HG02852 (cell line): ENCODE data around the gene SEMA6B.

Source experiments
- ATAC-seq: cut with Tn5 transposase; IDR thresholded peaks from one replicate; pipeline ENCODE4 v1.9.1; 2021; ENCODE audit warnings: mild to moderate bottlenecking, moderate library complexity; ENCODE audit not compliant: unreplicated experiment

SEMA6B gene

GRCh38 chr19:4497770-4498389, 61.6 kb downstream of the SEMA6B start:
- ATAC-seq, result no peak

DNA sequence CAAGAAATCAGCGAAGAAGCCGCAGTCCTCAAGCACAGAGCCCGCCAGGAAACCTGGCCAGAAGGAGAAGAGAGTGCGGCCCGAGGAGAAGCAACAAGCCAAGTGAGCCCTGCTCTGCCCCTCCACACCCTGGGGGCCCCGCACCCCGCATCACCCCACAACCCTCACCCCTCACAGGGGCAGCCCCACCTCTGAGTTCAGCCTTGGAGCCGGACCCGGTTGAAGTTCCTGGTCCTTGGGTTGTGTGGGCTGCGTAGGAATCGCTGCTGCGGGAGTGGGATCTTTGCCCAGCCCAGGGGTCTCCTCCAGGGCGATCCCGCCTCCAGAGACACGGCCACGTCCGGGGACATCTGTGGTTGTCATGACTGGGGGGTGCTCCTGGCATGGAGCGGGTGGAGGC, 63.2 kb downstream of the SEMA6B start:
- no peak for ATAC-seq

GRCh38 chr19:4495471-4495870, 64.0 kb downstream of the SEMA6B start:
- ATAC-seq, result no peak

DNA sequence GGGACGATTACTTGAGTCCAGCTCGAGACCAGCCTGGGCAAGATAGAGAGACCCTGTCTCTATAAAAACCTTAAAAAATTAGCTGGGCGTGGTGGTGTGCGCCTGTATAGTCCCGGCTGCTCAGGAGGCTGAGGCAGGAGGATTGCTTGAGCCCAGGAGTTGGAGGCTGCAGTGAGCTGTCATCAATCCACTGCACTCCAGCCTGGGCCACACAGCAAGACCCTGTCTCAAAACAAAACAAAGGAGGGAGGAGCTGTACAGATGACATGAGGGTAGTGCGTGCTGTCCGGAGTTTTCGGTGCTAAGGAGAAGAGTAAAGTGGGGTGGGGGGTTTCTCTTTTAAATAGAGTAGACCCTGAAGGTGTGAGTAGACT, 64.8 kb downstream of the SEMA6B start:
- ATAC-seq, result no peak

DNA sequence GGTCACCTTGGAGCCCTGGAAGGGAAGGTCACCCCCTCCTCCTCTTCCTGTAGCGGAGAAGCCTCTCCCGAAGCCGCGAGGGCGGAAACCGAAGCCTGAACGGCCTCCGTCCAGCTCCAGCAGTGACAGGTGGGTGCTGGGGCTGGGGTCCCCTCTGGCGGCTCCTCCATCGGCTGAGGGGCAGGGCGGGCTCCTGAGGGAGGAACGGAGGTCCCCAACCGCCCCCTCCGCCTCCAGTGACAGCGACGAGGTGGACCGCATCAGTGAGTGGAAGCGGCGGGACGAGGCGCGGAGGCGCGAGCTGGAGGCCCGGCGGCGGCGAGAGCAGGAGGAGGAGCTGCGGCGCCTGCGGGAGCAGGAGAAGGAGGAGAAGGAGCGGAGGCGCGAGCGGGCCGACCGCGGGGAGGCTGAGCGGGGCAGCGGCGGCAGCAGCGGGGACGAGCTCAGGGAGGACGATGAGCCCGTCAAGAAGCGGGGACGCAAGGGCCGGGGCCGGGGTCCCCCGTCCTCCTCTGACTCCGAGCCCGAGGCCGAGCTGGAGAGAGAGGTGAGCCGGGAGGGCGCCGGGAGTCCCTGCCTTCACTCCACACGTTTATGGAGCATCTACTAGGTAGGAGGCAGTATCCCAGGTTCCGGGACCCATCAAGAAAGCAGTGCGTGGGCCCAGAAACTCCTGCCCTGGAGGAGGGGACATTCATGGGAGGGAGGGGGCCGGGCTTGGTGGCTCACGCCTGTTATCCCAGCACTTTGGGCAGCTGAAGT, 65.4 kb downstream of the SEMA6B start:
- ATAC-seq, result no peak

DNA sequence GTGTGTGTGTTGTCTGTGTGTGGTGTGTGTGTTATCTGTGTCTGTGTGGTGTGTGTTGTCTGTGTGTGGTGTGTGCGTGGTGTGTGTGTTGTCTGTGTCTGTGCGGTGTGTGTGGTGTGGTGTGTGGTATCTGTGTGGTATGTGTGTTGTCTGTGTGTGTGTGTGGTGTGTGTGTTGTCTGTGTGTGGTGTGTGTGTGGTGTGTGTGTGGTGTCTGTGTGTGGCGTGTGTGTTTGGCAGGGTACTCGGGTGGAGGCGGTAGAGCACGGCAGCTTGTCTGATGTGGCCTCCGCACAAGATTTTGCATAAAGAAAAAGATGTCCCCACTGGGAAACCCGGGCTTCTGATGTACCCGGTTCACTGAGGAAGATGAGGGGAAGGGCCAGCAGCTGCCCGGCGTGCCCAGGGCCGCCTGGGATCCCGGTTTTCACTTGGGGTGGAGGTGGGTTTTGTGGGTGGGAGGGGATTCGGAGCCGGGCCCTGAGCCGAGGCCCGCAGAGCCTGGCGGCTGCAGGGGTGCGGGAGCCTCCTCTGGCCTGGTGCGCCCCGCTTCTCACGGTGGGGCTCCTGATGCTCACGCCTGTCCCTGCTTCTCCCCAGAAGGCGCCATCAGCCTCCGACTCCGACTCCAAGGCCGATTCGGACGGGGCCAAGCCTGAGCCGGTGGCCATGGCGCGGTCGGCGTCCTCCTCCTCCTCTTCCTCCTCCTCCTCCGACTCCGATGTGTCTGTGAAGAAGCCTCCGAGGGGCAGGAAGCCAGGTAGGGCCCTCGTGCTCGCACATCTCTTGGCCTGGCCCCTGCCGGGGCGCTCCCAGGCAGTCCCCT, 66.2 kb downstream of the SEMA6B start:
- ATAC-seq, result no peak
